T-helper 1 cell (primary cell): ENCODE measurements around the gene BMPR1A.

Experiments
- DNase-seq, 5 donors: peaks; one replicate each; pipeline ENCODE4 v3.0.0-alpha.2; 2012 to 2020

Gene BMPR1A

DNA sequence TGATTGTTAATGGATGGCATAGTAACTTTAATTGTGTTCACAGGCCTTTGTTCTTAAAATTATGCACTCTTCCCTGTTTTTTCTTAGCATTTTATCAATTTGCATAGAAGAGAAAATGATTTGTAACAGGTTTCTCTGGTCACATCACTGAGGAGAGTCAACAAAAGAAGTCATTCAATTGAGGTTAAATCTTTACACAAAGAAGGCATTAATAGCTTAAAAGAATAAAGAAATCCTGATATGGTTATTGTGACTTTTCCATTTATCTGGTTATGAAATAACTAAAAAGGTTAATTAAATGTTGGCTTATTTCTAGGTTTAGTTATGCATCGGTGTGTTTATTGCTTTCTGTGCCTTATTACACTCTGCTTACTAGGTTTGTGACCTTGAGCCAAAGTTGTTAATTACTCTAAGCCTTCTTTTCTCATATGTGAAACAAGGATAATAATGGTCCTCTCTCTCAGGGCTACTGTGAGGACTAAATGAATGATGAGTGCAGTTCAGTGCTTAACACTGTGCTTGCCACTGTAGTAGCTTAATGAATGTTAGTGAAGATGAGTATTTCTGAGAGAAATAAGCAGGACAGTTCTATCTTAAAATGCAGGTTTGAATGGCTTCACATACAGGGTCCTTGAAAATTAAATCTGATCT is 12.1 kb downstream of the BMPR1A start:
- no peak for DNase-seq

DNA sequence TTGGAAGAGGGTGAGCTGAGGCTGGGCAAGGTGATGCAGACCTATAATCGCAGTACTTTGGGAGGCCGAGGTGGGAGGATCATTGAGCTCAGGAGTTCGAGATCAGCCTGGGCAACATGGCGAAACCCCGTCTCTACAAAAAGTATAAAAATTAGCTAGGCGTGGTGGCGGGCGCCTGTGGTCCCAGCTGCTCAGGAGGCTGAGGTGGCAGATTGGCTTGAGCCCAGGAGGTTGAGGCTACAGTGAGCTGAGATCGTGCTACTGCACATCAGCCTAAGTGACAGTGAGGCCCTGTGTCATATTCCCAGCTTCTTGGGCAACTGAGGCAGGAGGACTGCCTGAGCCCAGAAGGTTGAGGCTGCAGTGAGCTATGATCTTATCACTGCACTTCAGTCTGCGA is 13.6 kb downstream of the BMPR1A start:
- DNase-seq = no peak

DNA sequence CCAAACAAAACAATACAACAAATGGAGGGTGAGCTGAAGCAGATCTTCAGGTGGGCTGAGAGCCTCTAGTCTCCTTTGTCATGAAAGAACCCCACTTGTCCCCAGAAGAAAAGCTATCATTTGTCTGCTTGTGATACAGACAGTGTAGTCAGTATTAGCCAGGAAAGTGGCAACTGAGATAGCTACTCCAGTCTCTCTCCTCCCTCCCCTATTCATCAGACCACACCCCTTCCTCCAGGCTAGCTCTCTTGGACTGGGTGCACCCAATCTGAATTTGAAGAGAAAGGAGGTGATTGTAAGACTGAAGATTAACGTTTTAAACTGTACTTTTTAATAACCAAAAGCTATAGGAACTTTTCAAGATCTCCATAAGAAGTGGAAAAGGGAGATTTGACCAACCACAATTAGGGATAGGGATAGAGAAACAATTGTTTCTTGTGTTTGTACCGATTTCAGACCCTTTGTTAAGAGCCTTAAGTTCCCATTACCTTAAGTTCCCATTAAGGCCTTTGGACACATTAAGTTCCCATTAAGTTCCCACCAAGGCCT is 14.1 kb downstream of the BMPR1A start:
- no peak for DNase-seq

DNA sequence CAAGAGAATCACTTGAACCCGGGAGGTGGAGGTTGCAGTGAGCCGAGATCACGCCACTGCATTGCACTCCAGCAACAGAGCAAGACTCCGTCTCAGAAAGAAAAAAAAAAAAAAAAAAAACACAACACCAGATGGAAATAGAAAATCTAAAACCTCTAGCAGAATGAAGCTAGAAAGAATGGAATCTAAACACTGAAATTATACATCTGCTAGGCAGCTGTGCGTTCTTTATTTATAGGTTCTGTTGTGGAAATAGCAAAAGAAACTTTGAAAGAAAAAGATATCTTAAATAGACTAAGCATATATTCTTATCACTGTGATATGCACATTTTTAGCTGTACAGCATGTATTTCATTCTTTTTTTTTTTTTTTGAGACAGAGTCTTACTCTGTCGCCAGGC is 17.1 kb downstream of the BMPR1A start:
- no peak for DNase-seq

DNA sequence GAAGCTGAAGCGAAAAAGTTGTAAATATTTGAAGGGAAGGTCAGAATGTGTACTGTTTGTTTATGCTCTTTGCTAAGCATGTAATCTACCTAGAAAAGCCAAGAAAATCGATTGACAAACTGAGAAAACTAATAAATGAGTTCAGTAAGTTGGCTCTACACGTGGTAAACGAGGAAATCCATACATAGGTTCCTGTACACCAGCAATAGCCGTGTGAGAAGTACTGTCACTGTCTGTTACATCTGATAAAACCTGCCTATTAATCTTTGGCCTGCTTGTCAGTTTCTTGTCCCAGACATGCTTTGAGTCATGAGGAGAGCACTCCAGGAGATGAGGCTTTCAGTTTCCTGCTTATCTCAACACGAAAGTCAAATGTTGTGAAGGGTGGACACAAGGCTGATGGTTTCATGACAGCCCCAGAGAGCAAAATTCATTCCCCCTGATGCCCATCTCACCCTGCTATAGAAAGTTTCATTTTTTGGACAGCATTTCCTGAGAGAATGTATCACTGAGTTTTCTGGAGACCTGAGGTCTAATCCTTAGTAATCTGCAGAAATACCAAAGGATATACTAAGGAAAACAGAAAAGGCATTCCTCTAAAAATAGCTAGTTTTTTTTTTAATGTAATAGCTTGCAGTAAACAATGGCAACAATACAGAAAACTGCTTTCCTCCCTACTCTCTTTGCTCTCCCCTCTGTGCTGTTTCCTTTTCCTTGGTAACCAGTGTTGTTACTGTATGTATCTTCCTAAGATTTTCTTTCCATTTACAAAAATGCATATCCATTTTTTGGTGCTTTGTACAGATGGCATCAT is 18.8 kb downstream of the BMPR1A start:
- no peak for DNase-seq

DNA sequence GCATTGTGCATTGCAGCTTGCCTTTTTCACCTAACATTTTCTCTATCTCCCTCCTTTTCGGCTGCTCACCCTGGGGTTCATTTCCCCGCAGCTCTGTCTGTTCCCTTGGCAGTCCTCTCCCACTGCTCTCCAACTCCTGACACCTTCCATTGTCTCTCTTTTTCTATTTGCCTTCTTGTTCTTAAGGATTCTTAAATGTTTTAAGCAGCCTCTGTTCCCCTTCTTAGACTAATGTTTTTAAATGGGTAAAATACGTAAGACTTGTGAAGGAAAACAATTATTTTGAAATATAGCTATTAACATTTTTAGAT is 19.4 kb downstream of the BMPR1A start:
- DNase-seq = no peak

DNA sequence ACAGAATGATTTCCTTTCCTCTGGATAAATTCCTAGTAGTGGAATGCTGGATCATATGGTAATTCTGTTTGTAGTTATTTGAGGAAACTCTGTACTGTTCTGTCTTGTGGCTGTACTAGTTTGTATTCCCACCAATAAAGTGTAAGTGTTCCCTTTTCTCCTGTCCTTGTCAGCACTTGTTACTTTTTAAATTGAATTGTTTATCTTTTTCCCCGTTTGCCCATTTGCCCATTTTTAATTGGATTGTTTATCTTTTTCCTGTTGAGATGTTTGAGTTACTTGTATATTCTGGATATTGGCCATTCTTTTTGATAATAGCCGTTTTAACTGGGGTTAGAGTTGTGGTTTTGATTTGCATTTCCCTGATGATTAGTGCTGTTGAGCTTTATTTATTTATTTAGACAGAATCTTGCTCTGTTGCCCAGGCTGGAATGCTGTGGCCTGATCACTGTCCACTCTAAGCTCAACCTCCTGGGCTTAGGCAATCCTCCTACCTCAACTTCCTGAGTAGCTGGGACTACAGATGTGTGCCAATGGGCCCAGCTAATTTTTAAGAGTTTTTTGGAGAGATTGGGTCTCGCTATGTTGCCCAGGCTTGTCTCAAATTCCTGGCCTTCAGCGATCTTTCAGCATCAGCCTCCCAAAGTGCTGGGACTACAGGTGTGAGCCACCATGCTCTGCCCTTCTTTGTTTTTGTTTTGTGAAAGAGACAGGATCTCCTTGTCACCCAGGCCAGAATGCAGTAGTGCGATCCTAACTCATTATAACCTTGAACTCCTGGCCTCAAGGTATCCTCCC is 23.0 kb downstream of the BMPR1A start:
- DNase-seq = no peak

DNA sequence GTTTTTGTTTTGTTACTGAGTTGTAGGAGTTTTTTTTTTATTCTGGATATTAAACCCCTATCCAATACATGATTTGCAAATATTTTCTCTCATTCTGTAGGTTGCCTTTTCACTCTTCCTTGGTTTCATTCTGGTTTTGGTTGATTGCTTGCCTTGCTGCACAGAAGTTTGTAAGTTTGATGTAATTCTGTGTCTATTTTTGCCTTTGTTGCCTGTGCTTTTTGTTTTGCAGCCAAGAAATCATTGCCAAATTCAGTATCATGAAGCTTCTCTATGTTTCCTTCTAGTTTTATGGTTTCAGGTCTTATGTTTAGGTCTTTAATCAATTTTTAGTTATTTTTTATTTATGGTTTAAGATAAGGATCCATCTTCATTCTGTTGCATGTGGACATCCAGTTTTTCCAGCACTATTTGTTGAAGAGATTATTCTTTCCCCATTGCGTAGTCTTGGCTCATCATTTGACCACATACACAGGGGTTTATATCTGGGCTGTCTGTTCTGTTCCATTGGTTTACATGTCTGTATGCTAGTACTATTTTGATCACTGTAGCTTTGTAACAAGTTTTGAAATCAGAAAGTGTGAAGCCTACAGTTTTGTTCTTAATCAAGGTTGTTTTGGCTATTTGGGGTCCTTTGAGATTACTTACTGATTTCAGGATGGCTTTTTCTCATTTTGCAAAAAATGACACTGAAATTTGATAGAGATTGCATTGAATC is 26.4 kb downstream of the BMPR1A start:
- no peak for DNase-seq

DNA sequence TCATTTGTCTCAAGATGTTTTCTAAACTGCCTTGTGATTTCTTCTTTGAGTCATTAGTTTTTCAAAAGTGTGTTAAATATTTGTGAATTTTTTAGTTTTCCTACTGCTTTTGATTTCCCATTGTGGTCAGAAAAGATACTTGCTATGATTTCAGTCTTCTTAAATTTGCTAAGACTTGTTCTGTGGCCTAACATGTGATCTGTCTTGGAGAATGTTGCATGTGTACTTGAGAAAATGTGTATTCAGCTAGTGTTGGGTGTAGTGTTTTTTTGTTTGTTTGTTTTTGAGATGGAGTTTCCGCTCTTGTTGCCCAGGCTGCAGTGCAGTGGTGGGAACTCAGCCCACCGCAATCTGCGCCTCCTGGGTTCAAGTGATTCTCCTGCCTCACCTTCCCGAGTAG is 28.6 kb downstream of the BMPR1A start:
- DNase-seq = no peak

DNA sequence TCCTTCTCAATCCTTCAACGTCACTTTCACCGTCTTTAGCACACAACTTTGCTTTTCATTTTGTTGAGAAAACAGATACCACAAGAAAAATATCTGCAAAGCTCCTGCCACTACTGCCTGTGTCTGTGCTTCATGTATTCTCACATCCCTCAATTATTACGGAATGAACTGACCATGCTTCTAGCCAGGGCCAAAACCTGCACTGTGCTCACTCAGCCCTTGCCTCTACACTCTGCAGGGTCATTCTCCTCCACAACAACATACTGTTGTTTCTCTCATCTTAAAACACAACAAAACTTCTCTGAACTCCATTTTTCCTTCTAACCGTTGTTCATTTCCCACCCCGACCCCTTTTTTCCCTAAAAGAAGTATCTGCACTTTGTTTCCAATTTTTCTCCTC is 29.5 kb downstream of the BMPR1A start:
- DNase-seq = no peak

DNA sequence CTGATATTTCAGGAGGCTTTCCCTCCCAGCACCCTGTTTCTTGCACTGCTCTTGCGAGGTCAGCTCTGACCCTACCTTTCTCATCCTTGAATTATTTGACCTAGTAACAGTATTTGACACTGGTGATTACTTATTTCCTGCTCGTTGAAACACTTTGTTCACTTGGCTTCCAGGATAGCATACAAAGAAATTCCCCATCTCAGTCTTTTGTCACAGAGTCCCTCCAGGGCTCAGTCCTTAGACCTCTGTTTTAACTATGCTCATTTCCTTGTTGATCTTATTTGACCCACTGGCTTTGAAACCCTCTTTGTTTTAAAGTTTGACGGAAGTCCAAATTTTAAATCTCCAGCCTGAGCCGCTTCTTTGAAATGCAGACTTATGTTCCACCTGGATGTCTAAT is 29.9 kb downstream of the BMPR1A start:
- DNase-seq = no peak

DNA sequence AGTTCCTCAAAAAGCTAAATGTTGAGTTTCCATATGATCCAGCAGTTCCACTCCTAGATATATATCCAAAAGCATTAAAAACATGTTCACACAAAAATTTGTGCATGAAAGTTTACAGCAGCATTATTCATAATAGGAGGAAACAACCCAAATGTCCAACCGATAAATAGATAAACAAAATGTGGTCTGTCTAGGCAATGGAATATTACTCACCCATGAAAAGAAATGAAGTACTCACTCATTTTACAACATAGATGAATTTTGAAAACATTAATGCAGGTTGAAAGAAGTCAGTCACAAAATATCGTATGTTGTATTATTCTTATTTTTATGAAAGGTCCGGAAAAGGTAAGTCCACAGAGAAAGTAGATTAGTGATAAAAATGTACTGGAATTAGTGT is 34.0 kb downstream of the BMPR1A start:
- DNase-seq = no peak

DNA sequence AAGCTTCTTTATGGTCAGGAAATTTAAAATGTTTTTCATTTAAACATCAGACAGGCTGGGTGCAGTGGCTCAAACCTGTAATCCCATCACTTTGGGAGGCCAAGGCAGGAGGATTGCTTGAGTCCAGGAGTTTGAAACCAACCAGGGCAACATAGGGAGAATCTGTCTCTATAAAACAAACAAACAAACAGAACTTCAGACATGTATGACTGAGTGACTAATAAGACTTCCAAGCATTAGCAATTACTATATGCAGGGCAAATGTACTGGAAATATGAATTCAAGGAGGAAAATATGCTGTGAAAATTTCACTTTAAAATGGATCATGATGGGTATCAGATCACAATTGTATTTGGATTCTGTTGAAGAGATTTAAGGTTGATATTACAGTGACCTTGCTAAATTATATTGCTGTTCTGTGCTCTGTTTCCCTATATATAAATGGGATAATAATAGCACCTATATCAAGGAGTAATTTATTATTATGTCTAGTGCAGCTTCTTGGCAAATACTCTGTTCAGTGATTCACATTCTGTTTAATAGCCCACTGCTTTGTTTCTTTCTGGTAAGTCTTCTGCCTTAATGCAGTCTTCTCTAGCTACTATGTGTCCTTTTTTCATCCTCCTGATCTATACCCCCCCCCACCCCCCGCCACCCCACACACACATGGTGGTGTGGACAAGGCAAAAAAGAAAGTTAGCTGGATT is 36.2 kb downstream of the BMPR1A start:
- DNase-seq = no peak

DNA sequence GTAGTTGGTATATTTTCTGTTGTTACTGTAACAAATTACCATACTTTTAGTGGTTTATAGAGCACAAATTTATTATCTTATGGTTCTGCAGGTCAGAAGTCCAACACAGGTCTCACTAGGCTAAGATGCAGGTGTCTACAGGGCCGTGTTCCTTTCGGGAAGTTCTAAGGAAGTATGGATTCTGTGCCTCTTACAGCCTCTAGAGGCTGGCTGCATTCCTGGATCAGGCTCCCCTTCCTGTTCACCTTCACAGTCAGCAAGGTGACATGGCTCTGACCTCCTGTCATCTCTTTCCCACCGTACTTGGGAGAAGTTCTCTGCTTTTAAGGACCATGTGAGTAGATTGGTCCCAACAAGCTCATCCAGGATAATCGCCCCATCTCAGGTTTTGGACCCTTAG is 37.3 kb downstream of the BMPR1A start:
- DNase-seq = no peak

DNA sequence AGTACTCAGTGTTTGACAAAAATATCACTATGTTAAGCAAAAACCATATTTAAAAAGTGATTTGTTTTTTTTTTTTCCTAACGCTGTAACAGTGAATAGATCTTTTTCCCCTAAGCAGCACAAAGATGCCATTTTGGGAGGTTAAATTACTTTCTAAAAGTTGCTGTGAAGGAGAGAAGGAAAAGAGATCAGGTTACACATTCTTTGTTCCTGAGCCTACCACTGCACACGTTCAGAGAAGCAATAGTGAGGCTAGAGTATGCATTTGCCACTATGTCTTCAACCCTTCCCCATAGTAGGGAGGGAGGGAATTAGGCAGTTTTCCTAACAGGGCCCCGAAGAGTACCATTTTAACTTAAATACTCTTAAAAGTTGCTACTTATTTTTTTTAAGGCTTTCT is 38.9 kb downstream of the BMPR1A start:
- DNase-seq = no peak

DNA sequence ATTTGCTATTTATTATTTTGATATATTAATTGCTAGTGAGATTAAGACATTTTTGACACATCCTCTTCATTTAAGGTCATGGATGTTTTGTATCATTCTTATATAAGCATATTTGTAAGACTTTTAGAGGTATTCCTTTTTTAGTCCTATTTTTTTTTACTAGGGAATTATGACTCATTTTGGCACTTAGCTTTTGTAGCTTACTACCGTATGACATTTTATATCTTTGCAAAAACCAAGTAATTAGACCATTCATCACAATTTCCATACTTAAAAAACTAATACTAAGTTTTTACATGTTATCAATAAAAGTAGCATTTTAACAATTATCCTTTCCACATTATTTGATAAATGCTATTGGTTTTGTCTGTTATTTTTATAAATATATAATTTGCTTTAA is 41.6 kb downstream of the BMPR1A start:
- DNase-seq = no peak

DNA sequence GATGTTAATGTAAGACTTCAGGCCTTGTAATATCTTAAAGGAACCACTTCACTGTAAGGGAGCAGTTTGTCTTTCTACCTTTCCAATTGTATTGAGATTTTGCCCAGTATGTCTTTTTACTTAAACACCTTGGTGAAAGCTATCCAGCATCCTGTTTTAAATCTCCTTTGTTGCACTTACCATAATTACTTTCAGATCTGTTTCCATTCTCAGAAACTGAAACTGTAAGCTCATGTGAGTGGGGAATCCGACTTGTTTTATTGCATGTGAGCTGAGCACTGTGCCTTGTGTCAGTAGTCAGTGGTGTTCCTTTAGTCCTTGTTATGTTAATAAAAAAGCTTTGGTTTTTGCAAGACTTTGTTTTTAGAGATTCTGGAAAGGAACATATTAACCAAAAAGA is 42.2 kb downstream of the BMPR1A start:
- peak in 1 of 5 donors; percentile 52 for DNase-seq

DNA sequence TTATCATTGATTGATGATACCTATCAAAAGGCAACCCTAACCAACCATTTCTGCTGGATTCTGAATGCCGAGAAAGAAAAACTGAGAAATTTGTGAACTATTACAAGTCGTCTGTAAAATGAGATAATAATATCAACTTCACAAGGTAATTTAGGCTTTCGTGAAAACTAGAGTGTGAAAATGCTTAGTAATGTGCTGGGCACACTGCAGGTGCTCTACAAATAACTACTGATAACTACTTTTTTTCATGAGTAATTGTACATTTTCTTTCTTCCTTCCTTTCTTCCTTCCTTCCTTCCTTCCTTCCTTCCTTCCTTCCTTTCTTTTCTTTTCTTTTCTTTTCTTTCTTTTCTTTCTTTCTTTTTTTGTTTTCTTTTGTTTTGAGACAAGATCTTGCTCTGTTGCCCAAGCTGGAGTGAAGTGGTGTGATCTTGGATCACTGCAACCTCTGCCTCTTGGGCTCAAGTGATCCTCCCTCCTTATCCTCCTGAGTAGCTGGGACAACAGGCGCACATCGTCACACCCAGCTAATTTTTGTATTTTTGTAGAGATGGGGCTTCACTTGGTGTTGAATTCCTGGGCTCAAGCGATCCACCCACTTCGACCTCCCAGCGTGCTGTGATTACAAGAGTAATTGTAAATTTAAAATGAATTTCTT is 42.9 kb downstream of the BMPR1A start:
- no peak for DNase-seq

DNA sequence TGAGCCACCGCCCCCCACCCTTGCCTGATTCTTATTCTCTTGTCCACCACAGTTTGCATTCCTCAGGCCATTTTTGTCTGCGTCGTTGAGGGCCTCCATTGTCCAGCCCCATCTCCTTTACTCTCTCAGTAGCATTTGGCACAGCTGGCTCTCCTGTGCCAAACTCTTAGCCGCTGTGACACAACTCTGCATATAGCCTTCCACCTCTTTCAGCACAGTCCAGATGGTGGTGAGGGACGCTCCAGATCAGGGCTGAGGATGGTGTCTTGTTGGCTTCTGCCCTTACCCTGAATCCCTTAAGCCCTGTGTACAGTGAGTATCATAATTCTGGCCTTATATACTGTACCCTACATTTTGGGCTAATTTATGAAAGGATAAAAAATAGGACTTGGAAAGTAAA is 45.6 kb downstream of the BMPR1A start:
- DNase-seq = no peak

DNA sequence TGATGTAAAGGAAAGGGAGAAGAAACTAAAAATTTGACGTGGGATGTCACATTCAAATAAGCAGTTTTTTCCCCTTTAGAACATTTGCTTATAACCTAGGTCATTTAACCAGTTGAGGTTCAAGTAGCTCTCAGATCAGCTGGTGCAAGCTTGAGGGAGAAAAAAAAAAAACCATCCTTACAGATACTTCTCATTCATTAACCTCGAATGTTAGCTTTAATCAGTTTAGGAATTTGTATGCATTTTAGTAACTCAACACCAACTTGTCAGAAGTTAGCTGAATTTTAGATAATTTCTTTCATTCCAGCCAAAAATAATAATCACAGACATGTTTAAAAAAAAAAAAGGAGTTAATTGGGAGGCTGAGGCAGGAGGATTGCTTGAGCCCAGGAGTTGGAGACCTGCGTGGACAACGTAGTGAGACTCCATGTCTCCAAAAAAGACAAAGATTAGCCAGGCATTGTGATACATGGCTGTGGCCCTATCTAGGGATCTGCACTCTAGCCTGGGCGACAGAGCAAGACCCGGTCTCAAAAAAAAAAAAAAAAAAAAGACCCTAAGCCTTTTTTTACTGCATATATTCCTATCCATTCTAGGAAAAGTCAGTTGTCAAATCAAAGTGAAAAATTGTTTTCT is 46.2 kb downstream of the BMPR1A start:
- DNase-seq = no peak

DNA sequence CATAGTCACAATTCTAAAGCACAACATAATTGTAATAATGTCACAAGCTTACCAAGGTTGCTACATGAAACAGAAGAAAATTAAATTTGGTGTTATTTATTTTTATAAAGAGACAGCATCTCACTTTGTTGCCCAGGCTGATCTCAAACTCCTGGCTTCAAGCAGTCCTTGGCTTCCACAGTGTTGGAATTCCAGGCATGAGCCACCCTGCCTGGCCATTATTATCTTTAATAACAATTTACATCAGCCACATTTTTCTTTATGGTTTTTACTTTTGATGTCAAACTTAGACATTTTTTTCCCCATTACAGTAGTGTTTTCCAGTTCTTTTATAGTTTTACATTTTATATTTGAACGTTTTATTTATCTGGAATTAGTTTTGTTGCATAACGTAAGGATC is 46.7 kb downstream of the BMPR1A start:
- DNase-seq = no peak
